ENCODE results near the gene SH3PXD2B.

SH3PXD2B gene

DNA sequence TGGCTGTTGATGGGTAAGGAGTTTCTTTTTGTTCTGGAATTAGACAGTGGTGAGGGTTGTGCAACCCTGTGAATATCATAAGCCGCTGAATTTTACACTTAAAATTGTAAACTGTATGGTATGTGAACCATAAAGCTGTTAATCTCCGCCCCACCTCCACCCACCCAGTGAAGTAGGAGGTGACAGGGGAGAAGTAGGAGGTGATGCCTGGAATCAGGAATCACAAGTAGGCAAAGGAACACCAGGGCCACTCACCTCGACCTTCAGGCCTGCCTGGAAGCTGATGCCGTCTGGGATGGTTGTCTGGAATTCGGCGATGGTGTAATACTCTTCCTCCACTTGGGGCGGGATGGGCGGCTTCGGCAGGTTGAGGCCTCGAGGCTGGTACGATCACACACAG lies 108.4 kb downstream of the SH3PXD2B start:
- no peaks in the 10 kb centered on the region for H3K36me3 ChIP-seq (ENCODE audit: control insufficient read depth in 1 of 2, insufficient read depth in 2 of 2, low read length in 2 of 2)

DNA sequence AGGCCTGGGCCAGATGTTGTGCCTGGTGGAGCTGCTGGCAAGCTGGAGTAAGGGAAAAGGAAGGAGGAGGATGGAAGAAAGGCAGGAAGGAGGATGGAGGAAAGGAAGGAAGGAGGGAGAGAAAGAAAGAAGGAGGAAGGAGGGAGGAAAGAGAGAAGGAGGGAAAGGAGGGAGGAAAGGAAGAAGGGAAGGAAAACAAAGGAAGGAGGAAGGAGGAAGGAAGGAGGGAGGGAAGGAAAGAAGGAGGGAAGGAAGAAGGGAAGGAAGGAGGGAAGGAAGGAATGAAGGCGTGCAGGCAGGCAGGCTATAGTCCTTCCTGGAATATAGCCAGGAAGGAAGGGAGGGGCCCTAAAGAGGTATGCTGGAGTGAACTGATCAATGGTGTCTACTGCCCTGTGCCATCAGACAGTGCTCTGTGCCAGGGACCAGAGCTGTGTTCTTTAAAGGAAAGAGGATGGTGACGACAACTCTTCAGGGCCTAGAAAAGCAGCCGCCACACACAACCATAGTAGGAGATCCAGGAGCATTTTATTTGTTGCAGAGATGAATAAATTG lies 109.4 kb downstream of the SH3PXD2B start:
- Histone ChIP-seq H3K27ac (ENCODE audit: low read depth, low read length) (no peak overlapping the region), H3K4me3 (ENCODE audit: low read depth in 1 of 2, low read length in 2 of 2) (no peak overlapping the region), H3K27me3 (ENCODE audit: control insufficient read depth in 1 of 2, insufficient read depth in 2 of 2, low read length in 2 of 2) (no peaks in the 10 kb centered on the region), H3K9me3 (ENCODE audit: control insufficient read depth in 1 of 2, low read length in 2 of 2) (no peaks in the 10 kb centered on the region), H3K4me1 (ENCODE audit: control insufficient read depth in 1 of 2, insufficient read depth in 2 of 2, low read length in 2 of 2) (no peaks in the 10 kb centered on the region), H3K36me3 (ENCODE audit: control insufficient read depth in 1 of 2, insufficient read depth in 2 of 2, low read length in 2 of 2) (no peaks in the 10 kb centered on the region), H3K9ac (ENCODE audit: low read depth in 1 of 2, low read length in 2 of 2) (no peak overlapping the region)

More for the DNA sequence above, 108.4 kb downstream of the SH3PXD2B start:
- Histone ChIP-seq H3K4me1 (ENCODE audit: control insufficient read depth in 1 of 2, insufficient read depth in 2 of 2, low read length in 2 of 2) (no peaks in the 10 kb centered on the region), H3K27ac (ENCODE audit: low read depth, low read length) (no peak overlapping the region), H3K9ac (ENCODE audit: low read depth in 1 of 2, low read length in 2 of 2) (no peak overlapping the region), H3K4me3 (ENCODE audit: low read depth in 1 of 2, low read length in 2 of 2) (no peak overlapping the region), H3K9me3 (ENCODE audit: control insufficient read depth in 1 of 2, low read length in 2 of 2) (no peaks in the 10 kb centered on the region), H3K27me3 (ENCODE audit: control insufficient read depth in 1 of 2, insufficient read depth in 2 of 2, low read length in 2 of 2) (no peaks in the 10 kb centered on the region)

DNA sequence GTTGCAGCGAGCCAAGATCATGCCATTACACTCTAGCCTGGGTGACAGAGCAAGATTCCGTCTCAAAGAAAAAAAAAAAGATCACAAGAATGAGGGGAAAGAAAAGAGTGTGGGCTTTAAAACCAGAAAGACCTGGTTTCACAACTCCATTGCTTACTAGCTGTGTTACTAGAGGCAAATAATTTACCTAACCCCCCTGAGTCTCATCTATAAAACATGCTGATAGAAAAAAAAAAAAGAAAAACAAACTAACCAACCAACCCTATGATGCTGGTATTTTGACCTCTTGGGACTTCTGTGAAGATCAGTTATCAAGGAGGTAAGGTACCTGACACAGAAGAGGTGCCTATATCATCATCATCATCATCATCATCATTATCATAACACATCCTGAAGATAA lies 110.6 kb downstream of the SH3PXD2B start:
- Histone ChIP-seq H3K4me3 (ENCODE audit: low read depth in 1 of 2, low read length in 2 of 2) (no peak overlapping the region), H3K36me3 (ENCODE audit: control insufficient read depth in 1 of 2, insufficient read depth in 2 of 2, low read length in 2 of 2) (no peaks in the 10 kb centered on the region), H3K9me3 (ENCODE audit: control insufficient read depth in 1 of 2, low read length in 2 of 2) (no peaks in the 10 kb centered on the region), H3K27me3 (ENCODE audit: control insufficient read depth in 1 of 2, insufficient read depth in 2 of 2, low read length in 2 of 2) (no peaks in the 10 kb centered on the region), H3K4me1 (ENCODE audit: control insufficient read depth in 1 of 2, insufficient read depth in 2 of 2, low read length in 2 of 2) (no peaks in the 10 kb centered on the region), H3K9ac (ENCODE audit: low read depth in 1 of 2, low read length in 2 of 2) (no peak overlapping the region), H3K27ac (ENCODE audit: low read depth, low read length) (no peak overlapping the region)

DNA sequence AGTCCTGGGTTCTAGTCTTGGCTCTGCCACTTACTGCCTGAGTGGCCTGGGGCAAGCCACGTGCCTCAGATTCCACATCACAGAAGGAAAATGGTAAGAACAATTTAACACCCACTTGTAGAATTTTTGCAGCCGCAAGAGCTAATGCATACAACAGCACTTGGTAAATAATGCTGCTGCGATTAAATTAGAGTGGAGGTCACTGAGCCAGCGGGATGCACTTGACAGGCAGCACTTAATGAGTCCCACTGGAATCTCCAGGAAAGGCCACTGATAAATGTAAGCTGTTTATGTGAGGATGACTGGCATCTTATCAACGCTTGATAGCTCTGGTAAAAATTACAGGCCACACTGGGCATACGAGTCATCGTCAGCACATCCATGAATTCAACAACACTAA lies 111.4 kb downstream of the SH3PXD2B start:
- Histone ChIP-seq H3K36me3 (ENCODE audit: control insufficient read depth in 1 of 2, insufficient read depth in 2 of 2, low read length in 2 of 2) (no peaks in the 10 kb centered on the region), H3K27ac (ENCODE audit: low read depth, low read length) (no peak overlapping the region)

DNA sequence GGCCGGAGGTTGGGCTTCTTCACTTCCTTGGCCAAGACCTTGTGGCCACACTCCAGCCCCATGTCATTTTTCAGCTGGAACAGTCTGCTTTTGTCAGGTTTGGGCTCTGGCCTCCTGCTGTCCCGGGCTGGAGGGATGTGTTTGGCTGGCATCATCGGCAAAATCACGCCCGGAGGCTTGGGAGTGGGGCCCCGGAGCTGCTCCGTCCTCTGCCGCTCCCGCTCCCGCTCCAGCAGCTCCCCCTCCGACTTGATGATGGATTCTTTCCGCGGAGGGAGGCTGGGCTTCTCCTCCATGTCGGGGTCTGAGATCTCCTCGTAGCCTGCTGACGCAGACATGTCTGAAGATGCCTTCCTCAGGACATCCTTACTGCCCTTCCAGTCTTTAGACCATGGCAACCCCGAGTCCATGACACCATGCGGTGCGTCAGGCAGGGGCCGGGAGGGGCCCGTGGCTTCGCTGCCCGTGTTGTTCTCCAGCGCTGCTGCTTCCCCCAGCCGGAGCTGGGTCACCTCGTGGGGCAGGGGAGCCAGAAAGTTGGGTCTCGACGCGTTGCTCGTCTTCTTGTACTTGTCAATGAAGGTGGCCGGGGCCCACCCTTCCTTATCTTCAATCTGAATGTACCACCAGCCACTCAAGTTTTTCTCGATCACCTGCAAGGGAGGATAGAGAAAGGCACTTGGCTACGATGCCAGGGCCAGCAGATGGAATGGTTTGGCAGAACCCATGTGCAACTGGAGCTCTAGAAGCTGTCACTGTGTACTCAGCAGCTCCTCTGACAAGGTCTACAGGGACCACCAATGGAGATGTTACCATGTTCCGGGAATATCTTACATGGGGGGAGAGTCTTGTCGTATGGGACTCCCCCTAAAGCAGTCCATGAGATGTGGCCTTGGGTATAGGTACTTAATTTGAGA lies 114.8 kb downstream of the SH3PXD2B start:
- Histone ChIP-seq H3K9ac (ENCODE audit: low read depth in 1 of 2, low read length in 2 of 2) (no peak overlapping the region), H3K4me3 (ENCODE audit: low read depth in 1 of 2, low read length in 2 of 2) (no peak overlapping the region), H3K27ac (ENCODE audit: low read depth, low read length) (no peak overlapping the region), H3K9me3 (ENCODE audit: control insufficient read depth in 1 of 2, low read length in 2 of 2) (no peaks in the 10 kb centered on the region), H3K36me3 (ENCODE audit: control insufficient read depth in 1 of 2, insufficient read depth in 2 of 2, low read length in 2 of 2) (no peaks in the 10 kb centered on the region), H3K27me3 (ENCODE audit: control insufficient read depth in 1 of 2, insufficient read depth in 2 of 2, low read length in 2 of 2) (no peaks in the 10 kb centered on the region), H3K4me1 (ENCODE audit: control insufficient read depth in 1 of 2, insufficient read depth in 2 of 2, low read length in 2 of 2) (no peaks in the 10 kb centered on the region)

More for the DNA sequence above, 111.4 kb downstream of the SH3PXD2B start:
- Histone ChIP-seq H3K27me3 (ENCODE audit: control insufficient read depth in 1 of 2, insufficient read depth in 2 of 2, low read length in 2 of 2) (no peaks in the 10 kb centered on the region), H3K4me1 (ENCODE audit: control insufficient read depth in 1 of 2, insufficient read depth in 2 of 2, low read length in 2 of 2) (no peaks in the 10 kb centered on the region), H3K9me3 (ENCODE audit: control insufficient read depth in 1 of 2, low read length in 2 of 2) (no peaks in the 10 kb centered on the region), H3K4me3 (ENCODE audit: low read depth in 1 of 2, low read length in 2 of 2) (no peak overlapping the region), H3K9ac (ENCODE audit: low read depth in 1 of 2, low read length in 2 of 2) (no peak overlapping the region)

DNA sequence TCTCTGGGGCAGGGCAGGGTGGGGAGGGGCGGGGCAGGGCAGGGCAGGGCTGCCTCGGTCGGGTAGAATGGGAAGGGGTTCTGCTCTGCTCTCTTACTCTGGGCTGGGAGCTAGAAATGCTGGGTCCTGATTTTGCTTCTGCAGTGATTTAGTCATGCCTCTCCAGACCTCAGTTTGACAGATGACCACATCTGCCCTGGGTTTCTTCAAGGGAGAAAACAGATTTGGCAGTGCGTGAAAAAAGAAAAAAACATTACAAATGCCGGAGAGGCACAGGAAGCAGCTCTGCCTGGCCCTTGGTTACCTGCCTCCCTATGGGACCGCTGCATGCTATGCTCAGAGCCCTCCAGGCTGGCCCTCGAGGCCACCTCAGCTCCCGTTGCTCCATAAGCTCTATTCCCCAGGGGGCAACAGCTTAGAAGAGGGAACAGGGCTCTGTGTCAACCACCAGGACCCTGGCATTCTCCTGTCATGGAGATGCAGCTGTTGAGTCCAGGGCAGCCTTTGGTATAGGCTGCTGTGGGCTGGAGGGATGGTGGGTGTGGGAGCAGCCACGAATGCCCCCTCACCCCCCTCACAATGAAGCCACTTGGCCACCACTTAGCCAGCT lies 117.5 kb downstream of the SH3PXD2B start:
- H3K27me3 ChIP-seq (ENCODE audit: control insufficient read depth in 1 of 2, insufficient read depth in 2 of 2, low read length in 2 of 2) = no peaks in the 10 kb centered on the region
- no peak overlapping the region for H3K4me3 ChIP-seq (ENCODE audit: low read depth in 1 of 2, low read length in 2 of 2)
- no peaks in the 10 kb centered on the region for H3K9me3 ChIP-seq (ENCODE audit: control insufficient read depth in 1 of 2, low read length in 2 of 2)
- no peaks in the 10 kb centered on the region for H3K36me3 ChIP-seq (ENCODE audit: control insufficient read depth in 1 of 2, insufficient read depth in 2 of 2, low read length in 2 of 2)
- H3K9ac ChIP-seq (ENCODE audit: low read depth in 1 of 2, low read length in 2 of 2) = no peak overlapping the region
- no peak overlapping the region for H3K27ac ChIP-seq (ENCODE audit: low read depth, low read length)
- no peaks in the 10 kb centered on the region for H3K4me1 ChIP-seq (ENCODE audit: control insufficient read depth in 1 of 2, insufficient read depth in 2 of 2, low read length in 2 of 2)

DNA sequence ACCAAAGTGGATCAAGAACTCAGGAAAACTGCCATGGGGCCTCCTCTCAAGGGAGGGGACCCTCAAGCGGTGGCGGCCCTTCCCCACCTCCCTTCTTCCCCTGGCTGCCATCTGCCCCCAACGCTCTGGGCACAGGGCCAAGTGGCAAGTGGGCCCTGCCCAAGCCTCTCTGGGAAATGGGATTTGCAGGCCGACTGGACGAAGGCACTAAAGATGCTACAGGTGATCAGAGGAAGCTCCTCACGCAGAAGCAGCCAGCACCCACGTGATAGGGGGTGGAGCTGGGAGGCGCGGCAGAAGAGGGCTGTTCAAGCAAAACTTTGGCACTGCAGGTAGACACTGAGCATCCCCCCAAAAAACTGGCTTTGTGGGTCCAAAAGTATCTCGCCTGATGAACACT lies 118.1 kb downstream of the SH3PXD2B start:
- Histone ChIP-seq H3K9me3 (ENCODE audit: control insufficient read depth in 1 of 2, low read length in 2 of 2) (no peaks in the 10 kb centered on the region), H3K27me3 (ENCODE audit: control insufficient read depth in 1 of 2, insufficient read depth in 2 of 2, low read length in 2 of 2) (no peaks in the 10 kb centered on the region), H3K27ac (ENCODE audit: low read depth, low read length) (no peak overlapping the region), H3K36me3 (ENCODE audit: control insufficient read depth in 1 of 2, insufficient read depth in 2 of 2, low read length in 2 of 2) (no peaks in the 10 kb centered on the region), H3K9ac (ENCODE audit: low read depth in 1 of 2, low read length in 2 of 2) (no peak overlapping the region), H3K4me3 (ENCODE audit: low read depth in 1 of 2, low read length in 2 of 2) (no peak overlapping the region), H3K4me1 (ENCODE audit: control insufficient read depth in 1 of 2, insufficient read depth in 2 of 2, low read length in 2 of 2) (no peaks in the 10 kb centered on the region)

DNA sequence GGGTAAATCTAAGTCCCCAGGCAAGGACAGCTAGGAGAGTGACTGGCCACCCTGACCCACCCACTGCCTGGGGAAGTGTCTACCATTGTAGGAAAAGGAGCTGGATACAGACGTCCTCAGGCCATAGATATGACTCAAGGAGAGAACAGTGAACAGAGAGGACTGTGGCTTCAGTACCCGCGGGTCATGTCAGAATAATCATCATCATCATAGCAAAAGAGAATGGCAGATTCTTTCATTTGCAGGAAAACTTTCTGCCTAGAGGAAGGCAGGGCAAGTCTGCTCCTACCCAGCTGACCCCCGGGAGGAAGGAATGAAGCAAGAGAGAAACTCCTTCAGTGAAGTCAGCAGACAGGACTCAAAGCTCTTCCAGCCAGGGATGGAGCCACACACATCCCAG lies 118.6 kb downstream of the SH3PXD2B start:
- no peaks in the 10 kb centered on the region for H3K36me3 ChIP-seq (ENCODE audit: control insufficient read depth in 1 of 2, insufficient read depth in 2 of 2, low read length in 2 of 2)
- H3K27ac ChIP-seq (ENCODE audit: low read depth, low read length) = no peak overlapping the region
- no peaks in the 10 kb centered on the region for H3K4me1 ChIP-seq (ENCODE audit: control insufficient read depth in 1 of 2, insufficient read depth in 2 of 2, low read length in 2 of 2)
- H3K4me3 ChIP-seq (ENCODE audit: low read depth in 1 of 2, low read length in 2 of 2) = no peak overlapping the region
- no peaks in the 10 kb centered on the region for H3K27me3 ChIP-seq (ENCODE audit: control insufficient read depth in 1 of 2, insufficient read depth in 2 of 2, low read length in 2 of 2)
- no peaks in the 10 kb centered on the region for H3K9me3 ChIP-seq (ENCODE audit: control insufficient read depth in 1 of 2, low read length in 2 of 2)
- no peak overlapping the region for H3K9ac ChIP-seq (ENCODE audit: low read depth in 1 of 2, low read length in 2 of 2)

DNA sequence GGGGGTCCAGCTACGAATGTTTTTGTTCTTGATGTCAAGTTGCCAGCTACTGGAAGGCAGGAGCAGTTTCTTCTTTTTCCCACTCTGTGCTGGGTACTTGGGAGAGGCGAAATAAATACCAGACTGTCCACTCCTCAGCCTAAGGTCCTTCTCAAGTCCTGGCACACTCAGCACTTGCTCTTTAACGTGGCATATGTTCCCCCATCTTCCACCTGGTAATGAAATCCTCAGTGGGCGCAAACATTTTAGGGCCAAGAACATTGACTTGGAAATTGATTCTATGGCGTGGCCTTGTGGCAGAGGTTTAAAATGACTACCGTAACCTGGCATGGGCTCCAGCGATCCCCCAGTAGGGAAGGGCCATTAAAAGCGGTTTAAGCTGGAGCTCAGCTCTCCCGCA lies 119.7 kb downstream of the SH3PXD2B start:
- Histone ChIP-seq H3K9me3 (ENCODE audit: control insufficient read depth in 1 of 2, low read length in 2 of 2) (no peaks in the 10 kb centered on the region), H3K4me3 (ENCODE audit: low read depth in 1 of 2, low read length in 2 of 2) (no peak overlapping the region), H3K9ac (ENCODE audit: low read depth in 1 of 2, low read length in 2 of 2) (no peak overlapping the region), H3K27ac (ENCODE audit: low read depth, low read length) (no peak overlapping the region), H3K27me3 (ENCODE audit: control insufficient read depth in 1 of 2, insufficient read depth in 2 of 2, low read length in 2 of 2) (no peaks in the 10 kb centered on the region), H3K36me3 (ENCODE audit: control insufficient read depth in 1 of 2, insufficient read depth in 2 of 2, low read length in 2 of 2) (no peaks in the 10 kb centered on the region), H3K4me1 (ENCODE audit: control insufficient read depth in 1 of 2, insufficient read depth in 2 of 2, low read length in 2 of 2) (no peaks in the 10 kb centered on the region)

DNA sequence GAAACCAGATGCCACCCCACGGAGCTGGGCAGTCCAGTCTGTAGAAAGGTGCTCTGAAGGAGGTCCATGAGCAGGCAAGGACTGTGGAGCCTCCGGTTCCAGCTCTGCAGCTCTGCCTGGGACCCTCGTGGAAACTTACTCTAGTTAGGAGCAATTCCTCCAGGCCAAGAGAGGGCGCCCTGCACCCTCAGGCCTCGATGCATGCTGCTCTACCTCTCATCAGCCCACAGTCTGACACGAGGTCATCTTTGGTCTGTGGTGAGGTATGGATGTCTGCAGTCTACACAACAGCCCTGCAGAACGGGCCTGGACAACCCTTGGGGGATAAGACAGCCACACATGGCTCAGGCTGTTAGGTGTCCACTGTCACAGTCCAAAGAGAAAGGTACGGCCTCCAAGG lies 120.1 kb downstream of the SH3PXD2B start:
- Histone ChIP-seq H3K4me1 (ENCODE audit: control insufficient read depth in 1 of 2, insufficient read depth in 2 of 2, low read length in 2 of 2) (no peaks in the 10 kb centered on the region), H3K9me3 (ENCODE audit: control insufficient read depth in 1 of 2, low read length in 2 of 2) (no peaks in the 10 kb centered on the region), H3K27ac (ENCODE audit: low read depth, low read length) (no peak overlapping the region), H3K4me3 (ENCODE audit: low read depth in 1 of 2, low read length in 2 of 2) (no peak overlapping the region), H3K36me3 (ENCODE audit: control insufficient read depth in 1 of 2, insufficient read depth in 2 of 2, low read length in 2 of 2) (no peaks in the 10 kb centered on the region), H3K9ac (ENCODE audit: low read depth in 1 of 2, low read length in 2 of 2) (no peak overlapping the region), H3K27me3 (ENCODE audit: control insufficient read depth in 1 of 2, insufficient read depth in 2 of 2, low read length in 2 of 2) (no peaks in the 10 kb centered on the region)

All from duodenal mucosa (tissue), 2 donors.